Measurements from ENCODE around the gene SLC5A9. TPM values are rescaled to one million over a fixed set of nuclear protein-coding genes. Genes with fewer than 3 reads are reported as not detected.

Gene SLC5A9
- polyA plus RNA-seq, 2 of the 4 experiments (the other 2 are of a cell fraction): 0.03 to 0.21 TPM

- H3K4me2 ChIP-seq: no peak overlapping the region
- no peak for TF ChIP-seq TFCP2L1 (CRISPR knock-in tag; IDR thresholded peaks at IDR 0.05)
- TF ChIP-seq RCOR1 (IDR thresholded peaks at IDR 0.05; ENCODE audit: low read depth, low read length): no peak
- no peak for TF ChIP-seq ZSCAN20 (CRISPR knock-in tag; IDR thresholded peaks at IDR 0.05)
- no peak for TF ChIP-seq JUN (IDR thresholded peaks at IDR 0.05)
- TF ChIP-seq CHD2 (IDR thresholded peaks at IDR 0.05; ENCODE audit: low read length, partially characterized antibody): no peak
- TF ChIP-seq HOXB5 (CRISPR knock-in tag; IDR thresholded peaks at IDR 0.05): no peak
- TF ChIP-seq TP53 (CRISPR knock-in tag; IDR thresholded peaks at IDR 0.05): no peak
- TF ChIP-seq, protein P1, sequence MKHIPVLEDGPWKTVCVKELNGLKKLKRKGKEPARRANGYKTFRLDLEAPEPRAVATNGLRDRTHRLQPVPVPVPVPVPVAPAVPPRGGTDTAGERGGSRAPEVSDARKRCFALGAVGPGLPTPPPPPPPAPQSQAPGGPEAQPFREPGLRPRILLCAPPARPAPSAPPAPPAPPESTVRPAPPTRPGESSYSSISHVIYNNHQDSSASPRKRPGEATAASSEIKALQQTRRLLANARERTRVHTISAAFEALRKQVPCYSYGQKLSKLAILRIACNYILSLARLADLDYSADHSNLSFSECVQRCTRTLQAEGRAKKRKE (CRISPR knock-in tag; IDR thresholded peaks at IDR 0.05; ENCODE audit: low read depth): no peak
- TF ChIP-seq FOSB (CRISPR knock-in tag; IDR thresholded peaks at IDR 0.05): no peak
- TF ChIP-seq POLR2AphosphoS2 (conservative IDR thresholded peaks at IDR 0.05; ENCODE audit: low read length): no peak
- TF ChIP-seq NPAS2 (CRISPR knock-in tag; IDR thresholded peaks at IDR 0.05; ENCODE audit: borderline replicate concordance): no peak
- no peak for TF ChIP-seq NR3C1 (IDR thresholded peaks at IDR 0.05)
- no peak for TF ChIP-seq RAD21 (conservative IDR thresholded peaks at IDR 0.05 in 1 of 2, IDR thresholded peaks at IDR 0.05 in 1 of 2)
- TF ChIP-seq REST (IDR thresholded peaks at IDR 0.05): no peak
- no peak for TF ChIP-seq MAX (IDR thresholded peaks at IDR 0.05)
- no peak for TF ChIP-seq FOSL2 (IDR thresholded peaks at IDR 0.05)
- no peak for TF ChIP-seq FOSL2 (CRISPR knock-in tag; IDR thresholded peaks at IDR 0.05)
- no peak for TF ChIP-seq HOXB13 (CRISPR knock-in tag; IDR thresholded peaks at IDR 0.05; ENCODE audit: low read depth)
- no peak for TF ChIP-seq HOXA7 (CRISPR knock-in tag; IDR thresholded peaks at IDR 0.05)
- ChIA-PET CTCF (no interaction called here), POLR2A (no interaction called here)
- WGBS (ENCODE audit: missing lambda C conversion rate): 0% methylated on average over 1 of the region's 1 CpG
- H3K9me3 ChIP-seq: no peaks in the 10 kb centered on the region
- H3K4me3 ChIP-seq: no peak overlapping the region
- DNase-seq (ENCODE audit: low read depth in 1 of 2, low spot score in 1 of 2): no peak
- FAIRE-seq: no peak
- H3K27ac ChIP-seq: no peak overlapping the region
- no peaks in the 10 kb centered on the region for H3K4me1 ChIP-seq
- no peak for ATAC-seq
Observed at GRCh38 chr1:48294656-48295055, 72.1 kb downstream of the SLC5A9 start.

Other genes starting within 250 kb of the SLC5A9 start
- gene TRABD2B, start 225.3 kb upstream of the SLC5A9 start, polyA plus RNA-seq (2011; rRNA removed): 0.03 and 0.04 TPM in 2 replicates
- 0.18 to 0.29 TPM (median 0.21 TPM) in 3 replicates for gene TRABD2B, start 225.3 kb upstream of the SLC5A9 start, polyA plus RNA-seq (2017; fragmentation: RNase III; extraction: RNeasy Plus Mini Kit Qiagen cat#74134 plus additional on column Dnase treatment)
- gene SPATA6, start 249.5 kb downstream of the SLC5A9 start, polyA plus RNA-seq (2011; rRNA removed): 2.8 and 3.5 TPM in 2 replicates
- 2.1 to 2.6 TPM (median 2.3 TPM) in 3 replicates for gene SPATA6, start 249.5 kb downstream of the SLC5A9 start, polyA plus RNA-seq (2017; fragmentation: RNase III; extraction: RNeasy Plus Mini Kit Qiagen cat#74134 plus additional on column Dnase treatment)

Measured in A549 (cell line).